ENCODE data around the gene BEND7.

- TF ChIP-seq CTCF (IDR thresholded peaks at IDR 0.05; ENCODE audit: low read depth, low read length) (no peak), POLR2A (IDR thresholded peaks at IDR 0.05; ENCODE audit: extremely low read depth, insufficient read length) (no peak), MAX (IDR thresholded peaks at IDR 0.05; ENCODE audit: low read depth, low read length) (no peak)
Measured at GRCh38 chr10:13401142-13401541, 127.7 kb downstream of the BEND7 start.

Data from NB4 (cell line).